ENCODE results near the gene ZFP64. TPM values are rescaled to one million over a fixed set of nuclear protein-coding genes. Genes with fewer than 3 reads are reported as not detected.
"Not testable (repeated sequence)": the region's sequence is repeated elsewhere in the genome, so short reads cannot be mapped to it uniquely, and the experiment has no call there.

Gene ZFP64
- total and polyA plus RNA-seq, 7 donors: 2.5 to 6.5 (median 3.4) TPM

DNA sequence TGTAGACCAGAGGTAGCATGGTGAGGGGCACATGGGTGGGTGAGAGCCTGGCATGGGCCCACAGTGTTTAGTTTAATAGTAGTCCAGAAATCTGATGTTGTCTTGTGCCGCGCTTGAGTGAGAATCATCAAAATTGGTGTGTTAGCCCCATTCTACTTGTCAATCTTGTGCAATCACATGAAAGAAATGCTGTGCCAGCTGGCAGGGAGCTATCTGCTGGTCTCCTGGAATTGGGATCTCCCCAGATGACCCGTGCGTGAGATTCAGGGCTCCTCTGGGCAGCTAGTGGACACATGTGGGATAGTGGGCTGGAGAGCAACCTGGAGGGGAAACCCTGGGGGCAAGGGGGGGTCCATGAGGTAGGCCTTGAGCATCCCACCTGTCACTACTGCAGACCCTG lies 43.5 kb upstream of the ZFP64 start:
- 77 to 89% (median 84%) methylated on average over 4 of the region's 4 CpGs for WGBS, 3 donors
- intact Hi-C loops (cut with DNase I): no loop called here

GRCh38 chr20:52234302-52235045 lies 42.9 kb upstream of the ZFP64 start:
- H3K4me1 ChIP-seq: no peaks in the 10 kb centered on the region
- no peaks in the 10 kb centered on the region for H3K27me3 ChIP-seq (ENCODE audit: insufficient read depth in 3 of 3, low read length in 2 of 3)
- intact Hi-C loops (cut with DNase I): no loop called here
- TF ChIP-seq, protein P1, sequence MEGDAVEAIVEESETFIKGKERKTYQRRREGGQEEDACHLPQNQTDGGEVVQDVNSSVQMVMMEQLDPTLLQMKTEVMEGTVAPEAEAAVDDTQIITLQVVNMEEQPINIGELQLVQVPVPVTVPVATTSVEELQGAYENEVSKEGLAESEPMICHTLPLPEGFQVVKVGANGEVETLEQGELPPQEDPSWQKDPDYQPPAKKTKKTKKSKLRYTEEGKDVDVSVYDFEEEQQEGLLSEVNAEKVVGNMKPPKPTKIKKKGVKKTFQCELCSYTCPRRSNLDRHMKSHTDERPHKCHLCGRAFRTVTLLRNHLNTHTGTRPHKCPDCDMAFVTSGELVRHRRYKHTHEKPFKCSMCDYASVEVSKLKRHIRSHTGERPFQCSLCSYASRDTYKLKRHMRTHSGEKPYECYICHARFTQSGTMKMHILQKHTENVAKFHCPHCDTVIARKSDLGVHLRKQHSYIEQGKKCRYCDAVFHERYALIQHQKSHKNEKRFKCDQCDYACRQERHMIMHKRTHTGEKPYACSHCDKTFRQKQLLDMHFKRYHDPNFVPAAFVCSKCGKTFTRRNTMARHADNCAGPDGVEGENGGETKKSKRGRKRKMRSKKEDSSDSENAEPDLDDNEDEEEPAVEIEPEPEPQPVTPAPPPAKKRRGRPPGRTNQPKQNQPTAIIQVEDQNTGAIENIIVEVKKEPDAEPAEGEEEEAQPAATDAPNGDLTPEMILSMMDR (IDR thresholded peaks at IDR 0.05): no peak
- H3K27ac ChIP-seq: no peak overlapping the region
- ATAC-seq: no peak
- WGBS, 3 donors: 84 to 93% (median 87%) methylated on average over 1 of the region's 1 CpG
- no peak for DNase-seq
- no peaks in the 10 kb centered on the region for H3K9me3 ChIP-seq
- no peaks in the 10 kb centered on the region for H3K36me3 ChIP-seq (ENCODE audit: insufficient read depth in 1 of 2, low read depth in 1 of 2)
- no peak overlapping the region for H3K4me3 ChIP-seq

More for the DNA sequence above, 43.5 kb upstream of the ZFP64 start:
- Histone ChIP-seq H3K4me1 (no peaks in the 10 kb centered on the region), H3K27me3 (ENCODE audit: insufficient read depth in 3 of 3, low read length in 2 of 3) (no peaks in the 10 kb centered on the region), H3K9me3 (no peaks in the 10 kb centered on the region), H3K27ac (no peak overlapping the region), H3K4me3 (no peak overlapping the region), H3K36me3 (ENCODE audit: insufficient read depth in 1 of 2, low read depth in 1 of 2) (no peaks in the 10 kb centered on the region)
- ATAC-seq: no peak
- TF ChIP-seq, protein P1 (IDR thresholded peaks at IDR 0.05): no peak
- no peak for DNase-seq

DNA sequence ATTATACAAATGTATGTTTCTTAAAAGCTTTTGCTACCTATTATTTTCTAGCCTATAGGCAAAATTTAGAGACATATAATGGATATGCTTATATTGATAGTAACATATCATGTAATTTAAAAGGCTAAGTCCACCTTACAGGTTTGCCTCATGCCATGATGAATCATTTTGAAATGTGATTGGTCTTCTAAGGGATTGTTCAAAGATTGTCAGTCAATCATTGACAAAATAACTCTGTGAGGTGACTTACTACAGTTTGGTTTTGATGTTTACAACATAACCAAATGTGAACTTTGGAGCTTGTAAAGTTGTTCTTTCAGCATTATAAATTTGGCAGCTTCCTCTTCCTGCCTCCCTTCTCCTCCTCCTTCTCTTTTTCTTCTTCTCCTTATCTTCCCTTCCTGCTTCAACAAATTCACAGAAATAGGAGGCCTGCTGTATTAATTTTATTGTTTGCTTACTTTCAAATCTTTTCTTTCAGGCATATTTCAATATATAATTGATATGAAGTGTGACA lies 39.7 kb upstream of the ZFP64 start:
- no peaks in the 10 kb centered on the region for H3K9me3 ChIP-seq
- ATAC-seq (no peak), DNase-seq (no peak)
- TF ChIP-seq, protein P1 (IDR thresholded peaks at IDR 0.05): no peak
- H3K27ac ChIP-seq: no peak overlapping the region
- H3K27me3 ChIP-seq (ENCODE audit: insufficient read depth in 3 of 3, low read length in 2 of 3): peaks cover 0 to 11% (median 2%) of the 10 kb centered on the region in 3 donors
- no peak overlapping the region for H3K4me3 ChIP-seq
- intact Hi-C loops (cut with DNase I): no loop called here
- no peaks in the 10 kb centered on the region for H3K36me3 ChIP-seq (ENCODE audit: insufficient read depth in 1 of 2, low read depth in 1 of 2)
- no peaks in the 10 kb centered on the region for H3K4me1 ChIP-seq

- intact Hi-C loops (cut with DNase I): no loop called here
- no peaks in the 10 kb centered on the region for H3K9me3 ChIP-seq
- TF ChIP-seq, protein P1 (IDR thresholded peaks at IDR 0.05): no peak
- ATAC-seq (no peak), DNase-seq (no peak)
- H3K36me3 ChIP-seq (ENCODE audit: insufficient read depth in 1 of 2, low read depth in 1 of 2): no peaks in the 10 kb centered on the region
- H3K27me3 ChIP-seq (ENCODE audit: insufficient read depth in 3 of 3, low read length in 2 of 3): peaks cover 0 to 11% (median 2%) of the 10 kb centered on the region in 3 donors
- WGBS, 3 donors: 32 to 46% (median 44%) methylated on average over 3 of the region's 3 CpGs
- H3K4me1 ChIP-seq: no peaks in the 10 kb centered on the region
- no peak overlapping the region for H3K4me3 ChIP-seq
- no peak overlapping the region for H3K27ac ChIP-seq
Measured at GRCh38 chr20:52230409-52230808, 38.8 kb upstream of the ZFP64 start.

DNA sequence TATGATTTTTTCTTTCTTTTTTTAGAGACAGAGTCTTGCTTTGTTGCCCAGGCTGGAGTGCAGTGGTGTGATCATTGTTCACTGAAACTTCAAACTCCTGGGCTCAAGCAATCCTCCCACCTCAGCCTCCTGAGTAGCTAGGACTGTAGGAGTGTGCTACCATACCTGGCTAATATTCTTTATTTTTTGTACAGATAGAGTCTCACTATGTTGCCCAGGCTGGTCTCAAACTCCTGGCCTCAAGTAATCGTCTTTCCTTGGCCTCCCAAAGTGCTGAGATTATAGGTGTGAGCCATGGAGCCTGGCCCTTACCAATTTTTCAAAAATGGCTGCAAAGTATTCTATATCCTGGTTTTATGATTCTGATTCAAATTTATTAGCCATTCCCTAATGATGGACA lies 37.8 kb upstream of the ZFP64 start:
- 68 to 81% (median 74%) methylated on average over 1 of the region's 1 CpG for WGBS, 3 donors
- H3K4me1 ChIP-seq; intact Hi-C loops (cut with DNase I); H3K27ac ChIP-seq; H3K36me3 ChIP-seq (ENCODE audit: insufficient read depth in 1 of 2, low read depth in 1 of 2); H3K4me3 ChIP-seq; ATAC-seq; DNase-seq; H3K9me3 ChIP-seq: not testable (repeated sequence)
- peaks cover 0 to 11% (median 2%) of the 10 kb centered on the region in 3 donors for H3K27me3 ChIP-seq (ENCODE audit: insufficient read depth in 3 of 3, low read length in 2 of 3)

Measured in psoas muscle (tissue), 8 donors.